Progenitor cell of endocrine pancreas (in vitro differentiated cells): Measurements from ENCODE around the gene ELK1. TPM values are rescaled to one million over a fixed set of nuclear protein-coding genes. Genes with fewer than 3 reads are reported as not detected.

Experiments used
- DNase-seq: peaks from one replicate; pipeline ENCODE4 v3.0.0; 2021; ENCODE audit warnings: low spot score; ENCODE audit not compliant: unreplicated experiment
- H3K27ac Mint-ChIP-seq: 2 replicates; pipeline ENCODE4 v1.8.0; 2021; ENCODE audit warnings: mild to moderate bottlenecking, moderate library complexity, mixed read lengths
- H3K27me3 Mint-ChIP-seq: 2 replicates; pipeline ENCODE4 v1.8.0; 2021; ENCODE audit warnings: mixed read lengths
- H3K36me3 Mint-ChIP-seq: 2 replicates; pipeline ENCODE4 v1.8.0; 2022; ENCODE audit warnings: mixed read lengths; ENCODE audit not compliant: insufficient read depth
- H3K4me1 Mint-ChIP-seq: 2 replicates; pipeline ENCODE4 v1.8.0; 2021; ENCODE audit warnings: low read depth, mixed read lengths
- H3K4me3 Mint-ChIP-seq: 2 replicates; pipeline ENCODE4 v1.8.0; 2021; ENCODE audit warnings: low read depth, mild to moderate bottlenecking, moderate library complexity, mixed read lengths
- H3K9me3 Mint-ChIP-seq: 2 replicates; pipeline ENCODE4 v1.8.0; 2021; ENCODE audit warnings: low read depth, mixed read lengths
- long read RNA-seq: library from polyadenylated mRNA; unstranded; transcript quantifications from one replicate; pipeline ENCODE4 v2.0.0, GENCODE V29; 2020
- total RNA-seq: library from RNA; stranded (reverse); gene quantifications from 2 replicates; pipeline ENCODE4 v1.2.1, GENCODE V29; 2021
- TF ChIP-seq, protein P1 (sequence below): fragments of 200-600 bp; sonication (generic); IDR thresholded peaks from one replicate; pipeline ENCODE4 v1.5.0; 2021; ENCODE audit warnings: antibody characterized with exemption, mild to moderate bottlenecking; ENCODE audit not compliant: unreplicated experiment

The ELK1 gene, protein sequence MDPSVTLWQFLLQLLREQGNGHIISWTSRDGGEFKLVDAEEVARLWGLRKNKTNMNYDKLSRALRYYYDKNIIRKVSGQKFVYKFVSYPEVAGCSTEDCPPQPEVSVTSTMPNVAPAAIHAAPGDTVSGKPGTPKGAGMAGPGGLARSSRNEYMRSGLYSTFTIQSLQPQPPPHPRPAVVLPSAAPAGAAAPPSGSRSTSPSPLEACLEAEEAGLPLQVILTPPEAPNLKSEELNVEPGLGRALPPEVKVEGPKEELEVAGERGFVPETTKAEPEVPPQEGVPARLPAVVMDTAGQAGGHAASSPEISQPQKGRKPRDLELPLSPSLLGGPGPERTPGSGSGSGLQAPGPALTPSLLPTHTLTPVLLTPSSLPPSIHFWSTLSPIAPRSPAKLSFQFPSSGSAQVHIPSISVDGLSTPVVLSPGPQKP
- 24.7 and 25.5 TPM in 2 replicates for total RNA-seq
- long read RNA-seq, partial matches to known transcripts: 0 of 2 reads
- long read RNA-seq, other reads (novel, unspliced or antisense): 2 of 2 reads

DNA sequence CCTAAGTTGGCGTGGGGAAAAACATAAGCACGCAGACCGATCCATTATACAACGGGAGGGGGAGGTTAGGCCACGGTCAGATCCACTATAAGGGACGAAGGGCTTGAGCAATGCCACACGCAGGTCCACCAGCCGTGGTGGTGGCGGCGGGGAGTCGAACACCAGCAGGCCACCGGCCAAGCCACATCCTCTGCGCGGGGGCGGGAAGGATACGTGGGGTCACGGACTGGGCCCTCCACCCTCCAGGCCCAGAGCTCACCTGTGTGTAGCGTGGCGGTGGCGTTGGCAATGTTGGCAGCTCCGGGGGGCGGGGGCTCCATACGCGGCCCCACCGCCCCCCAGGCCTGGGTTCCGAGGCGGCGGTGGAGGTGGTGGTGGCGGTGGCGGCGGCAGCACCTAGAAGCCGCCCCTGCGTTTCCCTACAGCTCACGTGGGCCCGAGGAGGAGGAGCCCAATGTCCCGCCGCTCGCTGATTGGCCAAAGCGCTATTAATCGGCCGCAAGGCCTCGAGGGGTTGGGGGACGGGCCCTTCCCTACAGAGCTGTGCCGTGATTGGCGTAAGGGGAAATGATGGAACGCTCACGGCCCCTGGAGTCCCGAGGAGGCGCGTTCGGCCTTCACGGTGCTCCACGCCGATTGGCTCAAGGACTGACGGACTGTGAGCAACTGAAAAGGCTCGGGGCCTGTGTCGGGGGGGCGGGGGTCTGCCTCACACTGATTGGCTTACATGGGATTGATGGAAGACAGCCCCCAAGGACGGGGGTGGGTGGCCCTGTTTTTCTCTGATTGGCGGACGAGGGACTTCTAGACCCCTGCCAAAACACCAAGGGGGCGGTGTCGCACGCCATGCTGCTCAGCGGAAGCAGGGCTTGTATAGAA lies at the start of gene ELK1:
Gene ELK1, minus strand, starts transcription at position 400 of the 879 bp plus-strand sequence. CDS start 9,122 bp downstream, outside the sequence.
- Mint-ChIP-seq H3K36me3 (peaks cover 12% of the 10 kb centered on the region), H3K4me1 (peaks cover 14% of the 10 kb centered on the region), H3K27me3 (no peaks in the 10 kb centered on the region), H3K9me3 (peaks cover 17% of the 10 kb centered on the region), H3K4me3 (peak within 1 kb of the TSS; percentile 82), H3K27ac (peak within 1 kb of the TSS; percentile 91)
- DNase-seq: peak; percentile 82
- TF ChIP-seq, protein P1, sequence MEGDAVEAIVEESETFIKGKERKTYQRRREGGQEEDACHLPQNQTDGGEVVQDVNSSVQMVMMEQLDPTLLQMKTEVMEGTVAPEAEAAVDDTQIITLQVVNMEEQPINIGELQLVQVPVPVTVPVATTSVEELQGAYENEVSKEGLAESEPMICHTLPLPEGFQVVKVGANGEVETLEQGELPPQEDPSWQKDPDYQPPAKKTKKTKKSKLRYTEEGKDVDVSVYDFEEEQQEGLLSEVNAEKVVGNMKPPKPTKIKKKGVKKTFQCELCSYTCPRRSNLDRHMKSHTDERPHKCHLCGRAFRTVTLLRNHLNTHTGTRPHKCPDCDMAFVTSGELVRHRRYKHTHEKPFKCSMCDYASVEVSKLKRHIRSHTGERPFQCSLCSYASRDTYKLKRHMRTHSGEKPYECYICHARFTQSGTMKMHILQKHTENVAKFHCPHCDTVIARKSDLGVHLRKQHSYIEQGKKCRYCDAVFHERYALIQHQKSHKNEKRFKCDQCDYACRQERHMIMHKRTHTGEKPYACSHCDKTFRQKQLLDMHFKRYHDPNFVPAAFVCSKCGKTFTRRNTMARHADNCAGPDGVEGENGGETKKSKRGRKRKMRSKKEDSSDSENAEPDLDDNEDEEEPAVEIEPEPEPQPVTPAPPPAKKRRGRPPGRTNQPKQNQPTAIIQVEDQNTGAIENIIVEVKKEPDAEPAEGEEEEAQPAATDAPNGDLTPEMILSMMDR: no peak

DNA sequence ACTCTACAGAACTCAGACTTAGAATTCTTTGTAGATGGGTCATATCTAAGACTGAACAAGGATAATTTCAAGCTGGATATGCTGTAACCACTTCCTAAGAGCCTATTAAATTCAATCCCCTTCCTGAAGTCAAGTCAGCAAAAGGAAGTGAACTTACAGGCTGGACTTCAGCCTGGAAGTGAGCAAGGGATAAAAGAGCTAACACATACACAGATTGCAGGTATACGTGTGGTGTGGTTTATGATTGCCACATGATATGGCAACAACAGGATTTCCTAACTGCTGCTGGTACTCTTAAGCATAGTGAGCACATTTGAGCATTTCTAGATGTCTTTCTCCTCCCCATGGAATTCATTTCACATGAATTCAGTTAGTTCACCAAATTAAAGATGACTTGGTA lies 46.8 kb upstream of the ELK1 start:
- H3K4me1 Mint-ChIP-seq: no peaks in the 10 kb centered on the region
- DNase-seq: no peak
- TF ChIP-seq, protein P1: no peak
- peaks cover 16% of the 10 kb centered on the region for H3K9me3 Mint-ChIP-seq
- no peaks in the 10 kb centered on the region for H3K27me3 Mint-ChIP-seq
- no peak overlapping the region for H3K27ac Mint-ChIP-seq
- no peaks in the 10 kb centered on the region for H3K36me3 Mint-ChIP-seq
- no peak overlapping the region for H3K4me3 Mint-ChIP-seq

DNA sequence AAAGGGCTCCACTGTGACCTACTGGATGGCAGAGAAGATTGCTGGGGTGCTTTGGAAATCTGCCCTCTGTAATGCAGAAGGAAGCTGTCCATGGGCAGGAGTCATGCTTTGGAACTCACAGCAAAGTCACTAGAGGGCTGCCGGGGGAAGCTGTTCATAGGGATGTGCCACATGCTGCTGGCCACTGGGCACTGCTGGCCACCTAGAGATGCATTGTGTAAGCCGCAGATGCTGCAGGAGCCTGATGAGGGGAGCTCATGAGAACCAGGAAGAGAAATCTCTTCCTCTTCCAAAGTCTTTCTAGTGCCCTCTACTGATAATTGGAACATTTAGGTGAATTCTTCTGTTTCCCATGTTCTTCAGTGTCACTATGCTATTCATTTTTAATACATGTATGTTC lies 39.8 kb upstream of the ELK1 start:
- H3K27ac Mint-ChIP-seq: no peak overlapping the region
- H3K9me3 Mint-ChIP-seq: peaks cover 17% of the 10 kb centered on the region
- no peaks in the 10 kb centered on the region for H3K4me1 Mint-ChIP-seq
- TF ChIP-seq, protein P1: no peak
- peaks cover 3% of the 10 kb centered on the region for H3K27me3 Mint-ChIP-seq
- H3K4me3 Mint-ChIP-seq: no peak overlapping the region
- no peak for DNase-seq
- no peaks in the 10 kb centered on the region for H3K36me3 Mint-ChIP-seq

DNA sequence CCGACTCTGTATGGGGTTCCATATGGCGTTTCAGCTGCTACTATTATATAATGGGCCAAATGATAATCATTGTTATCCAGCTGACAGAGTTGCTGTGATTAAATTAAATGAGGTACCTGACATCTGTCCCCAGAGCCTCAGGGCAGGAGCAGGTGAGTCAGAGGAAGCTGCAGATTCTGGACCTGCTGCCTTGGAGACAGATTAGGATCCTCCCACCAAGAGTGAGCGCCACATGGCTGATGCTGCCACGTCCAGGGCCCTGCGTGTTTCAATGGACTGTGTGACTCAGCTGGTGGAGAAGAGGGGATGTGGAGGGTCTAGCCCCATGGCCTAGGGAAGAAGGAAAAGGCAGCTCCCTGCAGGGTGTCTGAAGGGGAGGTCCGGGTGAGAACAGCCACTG lies 36.9 kb upstream of the ELK1 start:
- H3K4me1 Mint-ChIP-seq: no peaks in the 10 kb centered on the region
- H3K36me3 Mint-ChIP-seq: no peaks in the 10 kb centered on the region
- H3K9me3 Mint-ChIP-seq: peaks cover 14% of the 10 kb centered on the region
- peaks cover 3% of the 10 kb centered on the region for H3K27me3 Mint-ChIP-seq
- DNase-seq: no peak
- TF ChIP-seq, protein P1: no peak
- H3K4me3 Mint-ChIP-seq: no peak overlapping the region
- H3K27ac Mint-ChIP-seq: no peak overlapping the region

DNA sequence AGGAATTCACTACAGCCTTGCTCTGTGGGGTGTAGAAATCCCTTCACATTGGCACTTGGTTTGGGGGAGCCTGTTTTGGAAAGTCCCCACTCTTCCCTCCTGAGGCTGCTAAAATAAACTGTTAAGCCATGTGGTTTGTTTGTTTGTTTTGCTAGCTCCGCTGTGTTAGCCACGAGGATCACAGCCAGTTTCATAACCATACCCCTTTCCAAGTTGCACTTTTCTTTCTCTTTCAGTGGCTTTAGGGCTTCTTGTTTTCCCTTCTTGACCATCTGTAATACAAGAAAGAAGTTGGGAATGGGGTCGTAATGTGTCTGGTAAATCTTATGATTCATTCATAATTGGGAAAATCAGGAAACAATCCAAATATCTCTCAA lies 33.5 kb upstream of the ELK1 start:
- H3K4me1 Mint-ChIP-seq: no peaks in the 10 kb centered on the region
- H3K36me3 Mint-ChIP-seq: no peaks in the 10 kb centered on the region
- H3K4me3 Mint-ChIP-seq: no peak overlapping the region
- peaks cover 3% of the 10 kb centered on the region for H3K27me3 Mint-ChIP-seq
- TF ChIP-seq, protein P1: no peak
- no peak overlapping the region for H3K27ac Mint-ChIP-seq
- no peak for DNase-seq
- peaks cover 6% of the 10 kb centered on the region for H3K9me3 Mint-ChIP-seq
